Skin of body (tissue), 2 donors: ENCODE results near the gene MIB2. TPM values are rescaled to one million over a fixed set of nuclear protein-coding genes. Genes with fewer than 3 reads are reported as not detected.
"Not testable (repeated sequence)": the region's sequence is repeated elsewhere in the genome, so short reads cannot be mapped to it uniquely, and the experiment has no call there.

Experiments used
- DNase-seq: peaks from one replicate; lab custom pipeline; 2025; lab: John Stamatoyannopoulos, UW
- total RNA-seq: library from RNA; depleted of rRNA; stranded (reverse); fragments of >200 nt; gene quantifications from one replicate; pipeline ENCODE4 v1.2.3, GENCODE V29; 2014

Gene MIB2
- total RNA-seq, 1 donor from 2014 or later, result 28.8 TPM

- not testable (repeated sequence) for DNase-seq
Observed at GRCh38 chr1:1646326-1646725, 31.0 kb downstream of the MIB2 start.

GRCh38 chr1:1647567-1648241 is 32.4 kb downstream of the MIB2 start:
- DNase-seq, result not testable (repeated sequence)

- DNase-seq, result not testable (repeated sequence)
Observed at GRCh38 chr1:1648265-1648664, 33.0 kb downstream of the MIB2 start.

GRCh38 chr1:1658583-1659549 is 43.6 kb downstream of the MIB2 start, which contains the start of gene CDK11B:
Gene CDK11B (minus strand): TSS chr1:1659004. CDS start chr1:1657485, 1,519 bp downstream.
- peak; percentile 92 for DNase-seq

- DNase-seq, result peak; percentile 42
Observed at GRCh38 chr1:1662392-1662791, 47.1 kb downstream of the MIB2 start.

GRCh38 chr1:1662830-1663560 is 47.7 kb downstream of the MIB2 start:
- not testable (repeated sequence) for DNase-seq

GRCh38 chr1:1664318-1664717 is 49.0 kb downstream of the MIB2 start:
- not testable (repeated sequence) for DNase-seq

- DNase-seq, result no peak
Observed at GRCh38 chr1:1664941-1665814, 49.9 kb downstream of the MIB2 start.

- no peak for DNase-seq
Observed at GRCh38 chr1:1665815-1666251, 50.5 kb downstream of the MIB2 start.

- no peak for DNase-seq
Observed at GRCh38 chr1:1666526-1666925, 51.2 kb downstream of the MIB2 start.

GRCh38 chr1:1669468-1670440 is 54.5 kb downstream of the MIB2 start:
- no peak for DNase-seq

GRCh38 chr1:1670866-1671265 is 55.6 kb downstream of the MIB2 start:
- DNase-seq, result no peak

- no peak for DNase-seq
Observed at GRCh38 chr1:1671365-1672119, 56.2 kb downstream of the MIB2 start.

- no peak for DNase-seq
Observed at GRCh38 chr1:1672181-1672965, 57.1 kb downstream of the MIB2 start.

GRCh38 chr1:1674806-1675205 is 59.5 kb downstream of the MIB2 start:
- not testable (repeated sequence) for DNase-seq

GRCh38 chr1:1675218-1675617 is 59.9 kb downstream of the MIB2 start:
- DNase-seq, result not testable (repeated sequence)

GRCh38 chr1:1676087-1676486 is 60.8 kb downstream of the MIB2 start:
- not testable (repeated sequence) for DNase-seq
